Renal pelvis (tissue), 3 donors: ENCODE data around the gene ANGEL1. TPM values are rescaled to one million over a fixed set of nuclear protein-coding genes. Genes with fewer than 3 reads are reported as not detected.

Experiments
- polyA plus RNA-seq, 3 donors: library from polyadenylated mRNA; unstranded; fragments of 120-200 nt; gene quantifications; one replicate each; pipeline ENCODE4 v1.2.1, GENCODE V29; 2013; ENCODE audit not compliant: insufficient read length in 3 of 3

Gene ANGEL1
- polyA plus RNA-seq, 3 donors, result 24.1 to 37.7 (median 36.3) TPM

Other genes starting within 250 kb of the ANGEL1 start
- gene VASH1, start 51.4 kb downstream of the ANGEL1 start, polyA plus RNA-seq, result 10 to 100 TPM; 36.7 to 44.5 (median 41.4) TPM
- not detected for gene LRRC74A, start 13.5 kb upstream of the ANGEL1 start, polyA plus RNA-seq
- 10 to 100 TPM; 43.2 to 62.1 (median 50.6) TPM for gene IRF2BPL, start 215.8 kb upstream of the ANGEL1 start, polyA plus RNA-seq